Measurements from ENCODE around the gene AP2B1. TPM values are rescaled to one million over a fixed set of nuclear protein-coding genes. Genes with fewer than 3 reads are reported as not detected.

Gene AP2B1
- total RNA-seq, 4 donors from 2014 or later, result 35.6 to 217 (median 39.7) TPM

DNA sequence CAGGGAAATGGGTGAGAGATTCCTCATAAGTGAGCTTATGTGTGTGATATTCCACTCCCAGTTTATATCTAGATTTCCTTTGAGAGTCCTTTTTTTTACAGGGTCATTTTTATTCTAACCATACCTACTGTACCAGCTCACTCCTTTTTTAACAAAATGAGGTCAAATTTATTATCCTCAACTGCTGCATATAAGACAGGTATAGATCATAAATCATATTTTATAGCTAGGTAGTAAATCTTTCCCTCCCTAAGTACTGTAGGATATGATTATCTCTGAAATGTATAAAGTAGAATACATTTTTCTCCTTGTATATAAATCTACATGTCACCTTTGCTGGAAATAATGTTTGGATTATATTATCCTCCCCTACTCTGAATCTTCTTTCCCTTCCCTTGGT lies 31.5 kb downstream of the AP2B1 start:
- DNase-seq (ENCODE audit: low spot score in 2 of 2), result no peak
- H3K4me3 ChIP-seq (ENCODE audit: low read depth, poor library complexity, severe bottlenecking), result no peak overlapping the region
- TF ChIP-seq POLR2A (IDR thresholded peaks at IDR 0.05), result no peak
- TF ChIP-seq, protein P1, sequence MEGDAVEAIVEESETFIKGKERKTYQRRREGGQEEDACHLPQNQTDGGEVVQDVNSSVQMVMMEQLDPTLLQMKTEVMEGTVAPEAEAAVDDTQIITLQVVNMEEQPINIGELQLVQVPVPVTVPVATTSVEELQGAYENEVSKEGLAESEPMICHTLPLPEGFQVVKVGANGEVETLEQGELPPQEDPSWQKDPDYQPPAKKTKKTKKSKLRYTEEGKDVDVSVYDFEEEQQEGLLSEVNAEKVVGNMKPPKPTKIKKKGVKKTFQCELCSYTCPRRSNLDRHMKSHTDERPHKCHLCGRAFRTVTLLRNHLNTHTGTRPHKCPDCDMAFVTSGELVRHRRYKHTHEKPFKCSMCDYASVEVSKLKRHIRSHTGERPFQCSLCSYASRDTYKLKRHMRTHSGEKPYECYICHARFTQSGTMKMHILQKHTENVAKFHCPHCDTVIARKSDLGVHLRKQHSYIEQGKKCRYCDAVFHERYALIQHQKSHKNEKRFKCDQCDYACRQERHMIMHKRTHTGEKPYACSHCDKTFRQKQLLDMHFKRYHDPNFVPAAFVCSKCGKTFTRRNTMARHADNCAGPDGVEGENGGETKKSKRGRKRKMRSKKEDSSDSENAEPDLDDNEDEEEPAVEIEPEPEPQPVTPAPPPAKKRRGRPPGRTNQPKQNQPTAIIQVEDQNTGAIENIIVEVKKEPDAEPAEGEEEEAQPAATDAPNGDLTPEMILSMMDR (IDR thresholded peaks at IDR 0.05), result no peak
- intact Hi-C loops (cut with DNase I; ENCODE audit: low total_unique reads), result no loop called here

GRCh38 chr17:35621768-35622167 lies 34.6 kb downstream of the AP2B1 start:
- DNase-seq (ENCODE audit: low spot score in 2 of 2), result no peak
- intact Hi-C loops (cut with DNase I; ENCODE audit: low total_unique reads), result no loop called here
- WGBS, 2 donors, result 50 to 63% methylated on average over 1 of the region's 1 CpG

GRCh38 chr17:35627417-35627816 lies 40.3 kb downstream of the AP2B1 start:
- H3K4me3 ChIP-seq (ENCODE audit: low read depth, poor library complexity, severe bottlenecking), result no peak overlapping the region
- intact Hi-C loops (cut with DNase I; ENCODE audit: low total_unique reads), result no loop called here
- TF ChIP-seq, protein P1 (IDR thresholded peaks at IDR 0.05), result no peak
- no peak for TF ChIP-seq POLR2A (IDR thresholded peaks at IDR 0.05)
- 89 to 95% methylated on average over 4 of the region's 4 CpGs for WGBS, 2 donors
- DNase-seq (ENCODE audit: low spot score in 2 of 2), result no peak

More at GRCh38 chr17:35621768-35622167, 34.6 kb downstream of the AP2B1 start:
- no peak overlapping the region for H3K4me3 ChIP-seq (ENCODE audit: low read depth, poor library complexity, severe bottlenecking)
- no peak for TF ChIP-seq POLR2A (IDR thresholded peaks at IDR 0.05)
- TF ChIP-seq, protein P1 (IDR thresholded peaks at IDR 0.05), result no peak

- TF ChIP-seq, protein P1 (IDR thresholded peaks at IDR 0.05), result no peak
- TF ChIP-seq POLR2A (IDR thresholded peaks at IDR 0.05), result no peak
- no peak for DNase-seq (ENCODE audit: low spot score in 2 of 2)
Observed at GRCh38 chr17:35630530-35631148, 43.5 kb downstream of the AP2B1 start.

GRCh38 chr17:35641032-35641431 lies 53.9 kb downstream of the AP2B1 start:
- no peak for DNase-seq (ENCODE audit: low spot score in 2 of 2)
- intact Hi-C loops (cut with DNase I; ENCODE audit: low total_unique reads), result no loop called here
- TF ChIP-seq, protein P1 (IDR thresholded peaks at IDR 0.05), result no peak
- TF ChIP-seq POLR2A (IDR thresholded peaks at IDR 0.05), result no peak

More at GRCh38 chr17:35630530-35631148, 43.5 kb downstream of the AP2B1 start:
- intact Hi-C loops (cut with DNase I; ENCODE audit: low total_unique reads), result no loop called here
- no peak overlapping the region for H3K4me3 ChIP-seq (ENCODE audit: low read depth, poor library complexity, severe bottlenecking)
- WGBS, 2 donors, result 74 to 84% methylated on average over 1 of the region's 1 CpG

GRCh38 chr17:35645923-35646322 lies 58.8 kb downstream of the AP2B1 start:
- WGBS, 2 donors, result 42 to 43% methylated on average over 2 of the region's 2 CpGs
- no peak for DNase-seq (ENCODE audit: low spot score in 2 of 2)
- intact Hi-C loops (cut with DNase I; ENCODE audit: low total_unique reads), result loop anchor here (2.0 kb wide), 1 partner anchor 15 kb away; no protein-coding TSS in a partner anchor
- no peak overlapping the region for H3K4me3 ChIP-seq (ENCODE audit: low read depth, poor library complexity, severe bottlenecking)
- TF ChIP-seq POLR2A (IDR thresholded peaks at IDR 0.05), result no peak
- TF ChIP-seq, protein P1 (IDR thresholded peaks at IDR 0.05), result no peak

More at GRCh38 chr17:35641032-35641431, 53.9 kb downstream of the AP2B1 start:
- no peak overlapping the region for H3K4me3 ChIP-seq (ENCODE audit: low read depth, poor library complexity, severe bottlenecking)
- WGBS, 2 donors, result 92 to 97% methylated on average over 4 of the region's 4 CpGs

Measured in lower leg skin (tissue), 4 donors.